ENCODE data around the gene AMZ1. TPM values are rescaled to one million over a fixed set of nuclear protein-coding genes. Genes with fewer than 3 reads are reported as not detected.
A peak's percentile ranks its signal among the peaks of the same experiment; 100 is the strongest.

Gene AMZ1
- total RNA-seq, 1 experiment from 2014 or later: 0.74 TPM

- Histone ChIP-seq H3K14ac (ENCODE audit: insufficient read depth, low read length) (no peak overlapping the region; the same call in 1 of the 2 replicates), H2BK12ac (ENCODE audit: insufficient read length, low read depth, low read length) (no peak overlapping the region), H3K23me2 (ENCODE audit: insufficient read length, low read depth, low read length, poor library complexity, severe bottlenecking) (no peaks in the 10 kb centered on the region), H3K4ac (ENCODE audit: low read depth, low read length) (no peak overlapping the region), H2BK15ac (ENCODE audit: low read depth, low read length) (no peak overlapping the region), H3K79me1 (ENCODE audit: insufficient read depth, low read depth, low read length, poor library complexity, severe bottlenecking) (no peaks in the 10 kb centered on the region), H3K27me3 (ENCODE audit: insufficient read depth, low read length) (no peaks in the 10 kb centered on the region), H2AK5ac (ENCODE audit: insufficient read length, low read length) (no peak overlapping the region), H3K4me2 (ENCODE audit: insufficient read depth, insufficient read length, low read length) (no peak overlapping the region), H3K9me3 (ENCODE audit: control insufficient read depth, low read depth, low read length) (no peaks in the 10 kb centered on the region), H3K4me1 (ENCODE audit: insufficient read depth, low read length) (no peaks in the 10 kb centered on the region), H3K27ac (ENCODE audit: insufficient read length, low read depth, low read length) (no peak overlapping the region), H4K91ac (ENCODE audit: insufficient read length, low read depth, low read length) (no peak overlapping the region), H3K23ac (ENCODE audit: insufficient read length, low read depth, low read length) (no peak overlapping the region), H3K56ac (ENCODE audit: insufficient read length, low read depth, low read length) (no peak overlapping the region), H4K8ac (replicated peaks; ENCODE audit: insufficient read length, low read depth, low read length) (no peak overlapping the region), H2BK120ac (ENCODE audit: low read depth, low read length, poor library complexity, severe bottlenecking) (no peak overlapping the region), H4K5ac (ENCODE audit: insufficient read length, low read depth, low read length) (no peak overlapping the region), H3K79me2 (ENCODE audit: insufficient read depth, low read length) (no peaks in the 10 kb centered on the region), H3K18ac (ENCODE audit: insufficient read length, low read depth, low read length) (no peak overlapping the region), H2BK20ac (ENCODE audit: low read depth, low read length, poor library complexity, severe bottlenecking) (no peak overlapping the region), H3K9ac (ENCODE audit: extremely low read depth, insufficient read length, low read length) (no peak overlapping the region), H2AFZ (ENCODE audit: low read length) (no peak overlapping the region), H4K20me1 (ENCODE audit: control insufficient read depth, insufficient read depth, insufficient read length) (no peaks in the 10 kb centered on the region), H3T11ph (ENCODE audit: low read length) (no peak overlapping the region), H2BK5ac (ENCODE audit: insufficient read length, low read length) (no peak overlapping the region)
- Mint-ChIP-seq H3K4me3 (no peak overlapping the region), H3K27me3 (ENCODE audit: low read depth) (peaks cover 2% of the 10 kb centered on the region), H3K27ac (peak overlapping the region in 1 of 3 experiments; percentile 84; a peak in 2 of 7 replicates), H3K4me1 (peaks cover 15% of the 10 kb centered on the region in 2 experiments), H3K36me3 (ENCODE audit: insufficient read depth in 1 of 3, low read depth in 3 of 3) (peaks cover 0 to 1% (median 0%) of the 10 kb centered on the region in 3 experiments; a peak in 2 of 7 replicates), H3K9me3 (no peaks in the 10 kb centered on the region)
- no peak for TF ChIP-seq CTCF (conservative IDR thresholded peaks at IDR 0.05)
- no peak for DNase-seq
- no CpG with 5 or more reads among the region's 22 CpGs for WGBS (ENCODE audit: extremely low coverage, insufficient read length, low lambda C conversion rate)
Observed at GRCh38 chr7:2702594-2702957, 14.6 kb downstream of the AMZ1 start.

Measured in H9 (cell line).